Measurements from ENCODE around the gene CNPY3.
A peak's percentile ranks its signal among the peaks of the same experiment; 100 is the strongest.

The CNPY3 gene

GRCh38 chr6:42962096-42962495, 32.8 kb downstream of the CNPY3 start:
- no peak for DNase-seq

GRCh38 chr6:42962502-42963178, 33.4 kb downstream of the CNPY3 start:
- no peak for DNase-seq

GRCh38 chr6:42963179-42963854, 34.0 kb downstream of the CNPY3 start:
- DNase-seq = no peak

GRCh38 chr6:42963855-42964605, 34.8 kb downstream of the CNPY3 start:
- peak; percentile 41 for DNase-seq

GRCh38 chr6:42966571-42966970, 37.3 kb downstream of the CNPY3 start:
- no peak for DNase-seq

- no peak for DNase-seq
These were observed 37.9 kb downstream of the CNPY3 start for GRCh38 chr6:42967228-42967627.

GRCh38 chr6:42968126-42968701, 38.9 kb downstream of the CNPY3 start:
- no peak for DNase-seq

- DNase-seq = no peak
These were observed 39.5 kb downstream of the CNPY3 start for GRCh38 chr6:42968783-42969182.

- no peak for DNase-seq
These were observed 40.2 kb downstream of the CNPY3 start for GRCh38 chr6:42969431-42969830.

GRCh38 chr6:42969934-42970333, 40.7 kb downstream of the CNPY3 start:
- no peak for DNase-seq

GRCh38 chr6:42970871-42971612, 41.8 kb downstream of the CNPY3 start:
- DNase-seq = peak; percentile 26

GRCh38 chr6:42971746-42972327, 42.6 kb downstream of the CNPY3 start:
- no peak for DNase-seq

GRCh38 chr6:42973926-42974325, 44.6 kb downstream of the CNPY3 start:
- no peak for DNase-seq

GRCh38 chr6:42974919-42975505, 45.7 kb downstream of the CNPY3 start:
- DNase-seq = no peak

GRCh38 chr6:42978487-42978838, 49.2 kb downstream of the CNPY3 start:
- no peak for DNase-seq

- DNase-seq = peak; percentile 87
These were observed 49.7 kb downstream of the CNPY3 start, which contains the start of gene PEX6 for GRCh38 chr6:42978839-42979522. Gene PEX6, minus strand, starts transcription at chr6:42979181. Its CDS starts 31 bp downstream, at chr6:42979150.

- DNase-seq = peak; percentile 29
These were observed 50.4 kb downstream of the CNPY3 start for GRCh38 chr6:42979523-42980177.

- DNase-seq = no peak
These were observed 52.6 kb downstream of the CNPY3 start for GRCh38 chr6:42981836-42982235.

GRCh38 chr6:42984001-42984923, 55.0 kb downstream of the CNPY3 start, which contains the start of gene PPP2R5D:
Gene PPP2R5D, plus strand, starts transcription at chr6:42984570. Its CDS starts 108 bp downstream, at chr6:42984678.
- peak; percentile 99 for DNase-seq
